GM12874 (cell line): Measurements from ENCODE around the gene FUT6.

ENCODE experiments used
- TF ChIP-seq, protein P1 (sequence below): IDR thresholded peaks from 2 replicates; pipeline ENCODE4 v1.5.1; 2011; ENCODE audit warnings: low read depth, mild to moderate bottlenecking, control low read depth, low read length, moderate library complexity; ENCODE audit not compliant: insufficient read depth

FUT6 gene

DNA sequence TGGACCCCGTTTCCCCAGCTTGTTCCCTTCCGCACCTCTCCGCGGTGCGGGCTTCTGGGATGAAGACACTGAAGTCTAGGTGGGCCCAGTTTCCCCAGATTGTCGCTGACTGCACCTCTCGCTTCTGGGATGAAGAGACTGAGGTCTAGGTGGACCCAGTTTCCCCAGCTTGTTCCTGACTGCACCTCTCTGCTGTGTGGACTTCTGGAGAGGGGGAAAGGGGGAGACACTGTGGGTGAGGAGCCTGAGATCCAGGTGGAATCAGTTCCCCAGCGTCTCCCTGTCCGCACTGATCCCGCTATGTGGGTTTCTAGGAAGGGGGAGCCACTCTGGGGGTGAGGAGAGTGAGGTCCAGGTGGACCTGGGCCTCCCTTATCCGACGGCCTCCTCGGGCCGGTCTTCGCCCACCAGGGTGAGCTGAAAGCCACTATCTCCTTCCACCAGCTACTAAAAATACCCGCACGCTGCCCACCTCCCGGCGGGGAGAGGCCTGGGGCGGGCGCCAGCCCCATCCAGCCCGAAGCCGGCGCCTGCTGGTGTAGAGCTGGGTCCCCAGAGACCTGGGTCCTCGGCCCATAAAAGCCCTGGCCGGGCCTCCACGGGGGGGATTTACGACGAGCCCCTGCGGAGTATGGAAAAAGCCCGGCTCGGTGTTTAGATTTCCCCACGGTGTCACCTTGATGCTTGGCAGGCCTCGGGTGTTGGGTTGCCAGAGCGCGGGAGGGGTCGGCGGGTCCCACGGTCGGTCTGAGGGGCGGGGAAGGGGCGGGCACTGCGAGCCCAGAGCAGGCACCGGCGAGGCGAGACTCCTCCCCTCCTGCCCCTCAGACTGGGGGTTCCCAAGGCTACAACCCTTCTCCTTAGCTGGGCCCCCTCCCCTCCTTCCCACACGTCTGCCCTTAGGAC is 10.6 kb downstream of the FUT6 start:
- TF ChIP-seq, protein P1, sequence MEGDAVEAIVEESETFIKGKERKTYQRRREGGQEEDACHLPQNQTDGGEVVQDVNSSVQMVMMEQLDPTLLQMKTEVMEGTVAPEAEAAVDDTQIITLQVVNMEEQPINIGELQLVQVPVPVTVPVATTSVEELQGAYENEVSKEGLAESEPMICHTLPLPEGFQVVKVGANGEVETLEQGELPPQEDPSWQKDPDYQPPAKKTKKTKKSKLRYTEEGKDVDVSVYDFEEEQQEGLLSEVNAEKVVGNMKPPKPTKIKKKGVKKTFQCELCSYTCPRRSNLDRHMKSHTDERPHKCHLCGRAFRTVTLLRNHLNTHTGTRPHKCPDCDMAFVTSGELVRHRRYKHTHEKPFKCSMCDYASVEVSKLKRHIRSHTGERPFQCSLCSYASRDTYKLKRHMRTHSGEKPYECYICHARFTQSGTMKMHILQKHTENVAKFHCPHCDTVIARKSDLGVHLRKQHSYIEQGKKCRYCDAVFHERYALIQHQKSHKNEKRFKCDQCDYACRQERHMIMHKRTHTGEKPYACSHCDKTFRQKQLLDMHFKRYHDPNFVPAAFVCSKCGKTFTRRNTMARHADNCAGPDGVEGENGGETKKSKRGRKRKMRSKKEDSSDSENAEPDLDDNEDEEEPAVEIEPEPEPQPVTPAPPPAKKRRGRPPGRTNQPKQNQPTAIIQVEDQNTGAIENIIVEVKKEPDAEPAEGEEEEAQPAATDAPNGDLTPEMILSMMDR, result no peak

DNA sequence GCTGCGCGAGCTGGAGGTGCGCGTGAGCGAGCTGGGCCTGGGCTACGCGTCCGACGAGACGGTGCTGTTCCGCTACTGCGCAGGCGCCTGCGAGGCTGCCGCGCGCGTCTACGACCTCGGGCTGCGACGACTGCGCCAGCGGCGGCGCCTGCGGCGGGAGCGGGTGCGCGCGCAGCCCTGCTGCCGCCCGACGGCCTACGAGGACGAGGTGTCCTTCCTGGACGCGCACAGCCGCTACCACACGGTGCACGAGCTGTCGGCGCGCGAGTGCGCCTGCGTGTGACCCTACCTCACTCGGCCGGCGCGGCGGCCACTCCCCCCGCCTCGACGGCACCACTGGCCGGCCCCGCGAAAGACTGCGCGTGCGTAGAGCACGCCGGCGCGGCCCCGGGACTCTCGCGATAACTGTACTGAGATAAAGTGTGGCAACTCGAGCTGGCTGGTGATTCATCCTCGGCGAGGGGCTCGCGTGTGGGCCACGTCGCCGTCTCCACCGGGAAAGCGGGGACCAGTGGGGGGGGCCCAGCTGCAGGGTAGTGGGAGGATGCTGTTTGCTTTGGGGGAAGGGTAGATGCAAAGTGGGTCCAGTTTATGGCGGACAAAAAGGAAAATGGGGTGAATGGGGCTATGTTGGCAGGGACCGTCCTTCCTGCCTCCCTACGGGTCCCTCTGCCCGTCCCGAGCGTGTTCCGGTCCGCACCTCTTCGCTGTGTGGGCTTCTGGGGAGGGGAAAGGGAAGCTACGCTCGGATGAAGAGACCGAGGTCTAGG is 11.4 kb downstream of the FUT6 start:
- TF ChIP-seq, protein P1, result no peak

GRCh38 chr19:5827342-5827890 is 12.1 kb downstream of the FUT6 start:
- TF ChIP-seq, protein P1, result no peak

GRCh38 chr19:5826531-5827341 is 12.8 kb downstream of the FUT6 start:
- TF ChIP-seq, protein P1, result no peak

DNA sequence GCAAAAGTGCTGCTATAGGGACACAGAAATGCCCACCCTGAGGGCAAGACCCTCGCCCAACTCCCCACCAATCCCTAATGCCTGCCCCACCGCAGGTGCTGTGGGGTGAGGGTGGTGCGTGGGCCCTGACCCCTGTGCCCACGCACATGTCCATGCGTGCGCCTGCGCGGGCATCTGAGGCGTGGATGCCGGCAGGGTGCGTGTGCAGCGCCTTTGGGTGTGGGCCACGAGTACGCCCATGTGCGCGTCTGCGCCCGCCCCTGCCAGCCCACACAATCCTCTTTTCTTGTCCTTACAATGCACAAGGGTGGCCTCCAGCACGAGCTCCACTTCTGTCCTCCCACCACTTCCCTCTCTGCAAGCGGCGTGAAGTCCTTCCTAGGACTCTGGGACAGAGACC is 14.3 kb downstream of the FUT6 start:
- TF ChIP-seq, protein P1, result no peak

GRCh38 chr19:5824751-5825150 is 14.8 kb downstream of the FUT6 start:
- TF ChIP-seq, protein P1, result no peak
